ENCODE measurements around the gene DSTYK.

Gene DSTYK

GRCh38 chr1:205257735-205258134 is 46.2 kb upstream of the DSTYK start:
- no peak for DNase-seq (ENCODE audit: low spot score)
- in situ Hi-C loops (cut with MboI; ENCODE audit: low sequenced_read_pairs, unreplicated experiment): loop anchor here (10.0 kb wide), 1 partner anchor 263 kb away; no protein-coding TSS in a partner anchor
- TF ChIP-seq CTCF (IDR thresholded peaks at IDR 0.05; ENCODE audit: borderline replicate concordance, control extremely low read depth, extremely low read depth, insufficient read depth, missing control alignments): no peak

GRCh38 chr1:205256951-205257625 is 45.6 kb upstream of the DSTYK start:
- in situ Hi-C loops (cut with MboI; ENCODE audit: low sequenced_read_pairs, unreplicated experiment): loop anchor here (10.0 kb wide), 1 partner anchor 262 kb away; no protein-coding TSS in a partner anchor
- DNase-seq (ENCODE audit: low spot score): no peak
- no peak for TF ChIP-seq CTCF (IDR thresholded peaks at IDR 0.05; ENCODE audit: borderline replicate concordance, control extremely low read depth, extremely low read depth, insufficient read depth, missing control alignments)

- peak; percentile 88 for DNase-seq (ENCODE audit: low spot score)
- in situ Hi-C loops (cut with MboI; ENCODE audit: low sequenced_read_pairs, unreplicated experiment): loop anchor here (10.0 kb wide), 1 partner anchor 261 kb away; no protein-coding TSS in a partner anchor
- peak; percentile 96 for TF ChIP-seq CTCF (IDR thresholded peaks at IDR 0.05; ENCODE audit: borderline replicate concordance, control extremely low read depth, extremely low read depth, insufficient read depth, missing control alignments)
Measured at GRCh38 chr1:205255941-205256780, 44.7 kb upstream of the DSTYK start.

- TF ChIP-seq CTCF (IDR thresholded peaks at IDR 0.05; ENCODE audit: borderline replicate concordance, control extremely low read depth, extremely low read depth, insufficient read depth, missing control alignments): no peak
- in situ Hi-C loops (cut with MboI; ENCODE audit: low sequenced_read_pairs, unreplicated experiment): loop anchor here (10.0 kb wide), 1 partner anchor 257 kb away; no protein-coding TSS in a partner anchor
- no peak for DNase-seq (ENCODE audit: low spot score)
Measured at GRCh38 chr1:205251576-205251975, 40.1 kb upstream of the DSTYK start.

GRCh38 chr1:205250699-205251098 is 39.2 kb upstream of the DSTYK start:
- in situ Hi-C loops (cut with MboI; ENCODE audit: low sequenced_read_pairs, unreplicated experiment): loop anchor here (10.0 kb wide), 1 partner anchor 256 kb away; no protein-coding TSS in a partner anchor
- DNase-seq (ENCODE audit: low spot score): no peak
- TF ChIP-seq CTCF (IDR thresholded peaks at IDR 0.05; ENCODE audit: borderline replicate concordance, control extremely low read depth, extremely low read depth, insufficient read depth, missing control alignments): no peak

- in situ Hi-C loops (cut with MboI; ENCODE audit: low sequenced_read_pairs, unreplicated experiment): loop anchor here (10.0 kb wide), 1 partner anchor 255 kb away; no protein-coding TSS in a partner anchor
- TF ChIP-seq CTCF (IDR thresholded peaks at IDR 0.05; ENCODE audit: borderline replicate concordance, control extremely low read depth, extremely low read depth, insufficient read depth, missing control alignments): no peak
- no peak for DNase-seq (ENCODE audit: low spot score)
Measured at GRCh38 chr1:205249651-205250050, 38.1 kb upstream of the DSTYK start.
